HEK293 (cell line): ENCODE measurements around the gene ITPA.

Experiments used
- GLI2 ChIP-seq: fragments of 450-650 bp; formaldehyde crosslinking; IDR thresholded peaks from 2 replicates; pipeline ENCODE4; 2017; ENCODE audit warnings: missing biosample characterization, missing genetic modification characterization, low read depth, borderline replicate concordance
- KLF10 ChIP-seq: fragments of 450-650 bp; IDR thresholded peaks from 2 replicates; pipeline ENCODE4 v1.5.1; 2018; ENCODE audit warnings: missing biosample characterization, mild to moderate bottlenecking, missing genetic modification characterization
- OSR2 ChIP-seq: fragments of 450-650 bp; formaldehyde crosslinking; IDR thresholded peaks from 2 replicates; pipeline ENCODE4 v1.5.1; 2016; ENCODE audit warnings: missing biosample characterization, missing genetic modification characterization
- SP7 ChIP-seq: fragments of 450-650 bp; formaldehyde crosslinking; IDR thresholded peaks from 2 replicates; pipeline ENCODE4 v1.5.1; 2016; ENCODE audit warnings: missing biosample characterization, missing genetic modification characterization
- TCF7L2 ChIP-seq: IDR thresholded peaks from 2 replicates; pipeline ENCODE4 v1.6.1; 2011; ENCODE audit warnings: low read depth, mild to moderate bottlenecking, inconsistent platforms, low read length, moderate library complexity, borderline replicate concordance
- ZFP37 ChIP-seq: fragments of 450-650 bp; formaldehyde crosslinking; IDR thresholded peaks from 2 replicates; pipeline ENCODE4 v1.5.1; 2016; ENCODE audit warnings: missing biosample characterization, missing genetic modification characterization
- ZFP41 ChIP-seq: fragments of 450-650 bp; formaldehyde crosslinking; IDR thresholded peaks from 2 replicates; pipeline ENCODE4 v1.5.1; 2016; ENCODE audit warnings: missing biosample characterization, missing genetic modification characterization, borderline replicate concordance
- ZFP69B ChIP-seq: fragments of 450-650 bp; formaldehyde crosslinking; IDR thresholded peaks from 2 replicates; pipeline ENCODE4 v1.5.1; 2016; ENCODE audit warnings: missing biosample characterization, missing genetic modification characterization
- ZIC2 ChIP-seq: fragments of 450-650 bp; formaldehyde crosslinking; IDR thresholded peaks from 2 replicates; pipeline ENCODE4 v1.5.1; 2016; ENCODE audit warnings: missing biosample characterization, missing genetic modification characterization
- ZNF10 ChIP-seq: fragments of 450-650 bp; formaldehyde crosslinking; IDR thresholded peaks from 2 replicates; pipeline ENCODE4 v1.5.1; 2017; ENCODE audit warnings: missing biosample characterization, missing genetic modification characterization
- ZNF19 ChIP-seq: fragments of 450-650 bp; formaldehyde crosslinking; IDR thresholded peaks from 2 replicates; pipeline ENCODE4; 2016; ENCODE audit warnings: missing biosample characterization, missing genetic modification characterization, low read depth
- ZNF2 ChIP-seq: fragments of 450-650 bp; formaldehyde crosslinking; IDR thresholded peaks from 2 replicates; pipeline ENCODE4 v1.5.1; 2016; ENCODE audit warnings: missing biosample characterization, missing genetic modification characterization
- ZNF211 ChIP-seq: fragments of 450-650 bp; formaldehyde crosslinking; IDR thresholded peaks from 2 replicates; pipeline ENCODE4 v1.5.1; 2016; ENCODE audit warnings: low read depth, missing biosample characterization, missing genetic modification characterization
- ZNF221 ChIP-seq: fragments of 450-650 bp; formaldehyde crosslinking; IDR thresholded peaks from 2 replicates; pipeline ENCODE4 v1.5.1; 2017; ENCODE audit warnings: missing biosample characterization, missing genetic modification characterization, borderline replicate concordance
- ZNF239 ChIP-seq: fragments of 450-650 bp; formaldehyde crosslinking; IDR thresholded peaks from 2 replicates; pipeline ENCODE4 v1.5.1; 2016; ENCODE audit warnings: missing biosample characterization, missing genetic modification characterization
- ZNF24 ChIP-seq: fragments of 450-650 bp; formaldehyde crosslinking; IDR thresholded peaks from 2 replicates; pipeline ENCODE4 v1.5.1; 2016; ENCODE audit warnings: missing biosample characterization, missing genetic modification characterization
- ZNF354C ChIP-seq: fragments of 450-650 bp; formaldehyde crosslinking; IDR thresholded peaks from 2 replicates; pipeline ENCODE4 v1.5.1; 2016; ENCODE audit warnings: missing biosample characterization, missing genetic modification characterization, low read depth, borderline replicate concordance
- ZNF391 ChIP-seq: fragments of 450-650 bp; formaldehyde crosslinking; IDR thresholded peaks from 2 replicates; pipeline ENCODE4 v1.5.1; 2016; ENCODE audit warnings: low read depth, missing biosample characterization, missing genetic modification characterization, borderline replicate concordance
- ZNF426 ChIP-seq: fragments of 450-650 bp; formaldehyde crosslinking; IDR thresholded peaks from 2 replicates; pipeline ENCODE4 v1.5.1; 2017; ENCODE audit warnings: missing biosample characterization, missing genetic modification characterization, mild to moderate bottlenecking, inconsistent platforms, moderate library complexity
- ZNF473 ChIP-seq: fragments of 450-650 bp; formaldehyde crosslinking; IDR thresholded peaks from 2 replicates; pipeline ENCODE4 v1.5.1; 2017; ENCODE audit warnings: missing biosample characterization, missing genetic modification characterization
- ZNF529 ChIP-seq: fragments of 450-650 bp; formaldehyde crosslinking; IDR thresholded peaks from 2 replicates; pipeline ENCODE4 v1.5.1; 2017; ENCODE audit warnings: missing genetic modification characterization, missing biosample characterization; ENCODE audit not compliant: insufficient replicate concordance
- ZNF544 ChIP-seq: fragments of 450-650 bp; formaldehyde crosslinking; IDR thresholded peaks from 2 replicates; pipeline ENCODE4 v1.5.0; 2017; ENCODE audit warnings: missing biosample characterization, missing genetic modification characterization
- ZNF600 ChIP-seq: fragments of 450-650 bp; formaldehyde crosslinking; IDR thresholded peaks from 2 replicates; pipeline ENCODE4 v1.5.1; 2016; ENCODE audit warnings: missing biosample characterization, missing genetic modification characterization
- ZNF624 ChIP-seq: fragments of 450-650 bp; formaldehyde crosslinking; IDR thresholded peaks from 2 replicates; pipeline ENCODE4 v1.5.1; 2017; ENCODE audit warnings: missing biosample characterization, missing genetic modification characterization
- ZNF629 ChIP-seq: fragments of 450-650 bp; formaldehyde crosslinking; IDR thresholded peaks from 2 replicates; pipeline ENCODE4 v1.5.1; 2017; ENCODE audit warnings: missing biosample characterization, missing genetic modification characterization
- ZNF654 ChIP-seq: fragments of 450-650 bp; formaldehyde crosslinking; IDR thresholded peaks from 2 replicates; pipeline ENCODE4 v1.5.1; 2016; ENCODE audit warnings: low read depth, missing biosample characterization, missing genetic modification characterization
- ZNF785 ChIP-seq: fragments of 450-650 bp; formaldehyde crosslinking; IDR thresholded peaks from 2 replicates; pipeline ENCODE4 v1.5.1; 2016; ENCODE audit warnings: missing biosample characterization, missing genetic modification characterization
- TF ChIP-seq, protein P1 (sequence below): fragments of 450-650 bp; formaldehyde crosslinking; IDR thresholded peaks from 2 replicates; pipeline ENCODE4 v1.5.1; 2016; ENCODE audit warnings: missing biosample characterization, missing genetic modification characterization
- TF ChIP-seq, protein P2 (sequence below): fragments of 450-650 bp; formaldehyde crosslinking; IDR thresholded peaks from 2 replicates; pipeline ENCODE4 v1.5.1; 2016; ENCODE audit warnings: missing biosample characterization, missing genetic modification characterization
- TF ChIP-seq, protein P3 (sequence below): fragments of 450-650 bp; formaldehyde crosslinking; IDR thresholded peaks from 2 replicates; pipeline ENCODE4 v1.5.1; 2016; ENCODE audit warnings: missing biosample characterization, missing genetic modification characterization
- TF ChIP-seq, protein P4 (sequence below): fragments of 450-650 bp; formaldehyde crosslinking; IDR thresholded peaks from 2 replicates; pipeline ENCODE4 v1.5.0; 2017; ENCODE audit warnings: missing biosample characterization, missing genetic modification characterization, borderline replicate concordance
- TF ChIP-seq, protein P5 (sequence below): fragments of 450-650 bp; formaldehyde crosslinking; optimal IDR thresholded peaks from 2 replicates; pipeline ENCODE3; 2016; ENCODE audit warnings: missing biosample characterization, mild to moderate bottlenecking, missing genetic modification characterization

The ITPA gene

DNA sequence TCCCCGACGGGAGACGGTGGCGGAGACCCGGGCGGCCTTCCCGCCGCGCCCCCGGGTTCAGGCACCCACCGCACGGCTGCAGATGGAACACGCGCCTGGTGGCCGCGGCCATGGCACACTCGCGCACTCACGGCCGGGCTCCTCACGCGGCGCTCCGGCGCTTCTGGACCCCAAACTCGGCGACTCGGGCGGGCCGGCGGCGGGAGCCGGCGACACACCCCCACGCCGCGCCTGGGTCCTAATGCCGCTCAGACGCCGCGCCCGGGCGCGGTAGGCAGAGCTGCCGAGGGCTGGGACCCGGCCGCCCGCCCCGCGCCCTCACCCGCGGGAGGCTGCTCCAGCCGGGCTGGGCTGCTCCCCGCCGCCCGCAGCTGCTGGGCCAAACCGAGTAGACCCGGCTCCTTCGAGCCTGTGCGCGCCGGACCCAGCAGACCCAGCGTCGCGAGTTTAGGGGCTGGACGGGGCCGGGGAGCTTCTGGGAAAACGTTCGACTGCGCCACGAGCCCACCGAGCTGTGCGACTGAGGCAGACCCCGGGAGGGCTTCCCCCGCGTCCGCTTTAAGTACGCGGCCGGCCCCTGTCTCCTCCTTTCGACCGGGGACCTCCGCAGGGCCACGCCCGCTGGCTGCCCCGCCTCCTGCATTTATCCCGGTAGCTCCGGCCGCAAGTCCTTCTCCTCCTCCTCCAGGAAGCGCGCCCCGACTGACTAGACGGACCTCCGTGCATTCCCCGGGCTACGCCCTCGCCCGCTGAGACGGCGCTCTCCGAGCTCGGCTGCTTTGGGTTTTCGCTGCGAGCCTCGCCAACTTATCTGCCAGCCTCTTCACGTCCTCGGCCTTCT is 29.9 kb downstream of the ITPA start, which contains the start of gene SLC4A11 (continued):
- TF ChIP-seq TCF7L2 (no peak), ZNF654 (tag by site-specific recombination) (no peak), ZNF391 (tag by site-specific recombination) (no peak), ZNF600 (tag by site-specific recombination) (peak; percentile 21; the same call in 1 of the 2 replicates), ZNF211 (tag by site-specific recombination) (no peak), ZNF2 (tag by site-specific recombination) (no peak), ZFP37 (tag by site-specific recombination) (no peak), ZNF624 (tag by site-specific recombination) (no peak), ZNF24 (peak; percentile 57; the same call in 1 of the 2 replicates), OSR2 (tag by site-specific recombination) (0 out of 2 replicates have a peak, but pooled peaks have one; percentile 31), ZNF10 (tag by site-specific recombination) (no peak), ZIC2 (tag by site-specific recombination) (no peak), ZNF19 (tag by site-specific recombination) (no peak), ZNF354C (tag by site-specific recombination) (no peak), ZNF426 (tag by site-specific recombination) (no peak), ZNF544 (tag by site-specific recombination) (no peak), ZNF221 (no peak), KLF10 (tag by site-specific recombination) (peak; percentile 99), ZFP69B (tag by site-specific recombination) (peak; percentile 95), GLI2 (no peak), SP7 (tag by site-specific recombination) (peak; percentile 28; the same call in 1 of the 2 replicates), ZNF473 (no peak), ZNF629 (tag by site-specific recombination) (0 out of 2 replicates have a peak, but pooled peaks have one; percentile 29), ZNF239 (no peak), ZFP41 (tag by site-specific recombination) (no peak), ZNF529 (no peak), ZNF785 (tag by site-specific recombination) (no peak)
- TF ChIP-seq, protein P1, sequence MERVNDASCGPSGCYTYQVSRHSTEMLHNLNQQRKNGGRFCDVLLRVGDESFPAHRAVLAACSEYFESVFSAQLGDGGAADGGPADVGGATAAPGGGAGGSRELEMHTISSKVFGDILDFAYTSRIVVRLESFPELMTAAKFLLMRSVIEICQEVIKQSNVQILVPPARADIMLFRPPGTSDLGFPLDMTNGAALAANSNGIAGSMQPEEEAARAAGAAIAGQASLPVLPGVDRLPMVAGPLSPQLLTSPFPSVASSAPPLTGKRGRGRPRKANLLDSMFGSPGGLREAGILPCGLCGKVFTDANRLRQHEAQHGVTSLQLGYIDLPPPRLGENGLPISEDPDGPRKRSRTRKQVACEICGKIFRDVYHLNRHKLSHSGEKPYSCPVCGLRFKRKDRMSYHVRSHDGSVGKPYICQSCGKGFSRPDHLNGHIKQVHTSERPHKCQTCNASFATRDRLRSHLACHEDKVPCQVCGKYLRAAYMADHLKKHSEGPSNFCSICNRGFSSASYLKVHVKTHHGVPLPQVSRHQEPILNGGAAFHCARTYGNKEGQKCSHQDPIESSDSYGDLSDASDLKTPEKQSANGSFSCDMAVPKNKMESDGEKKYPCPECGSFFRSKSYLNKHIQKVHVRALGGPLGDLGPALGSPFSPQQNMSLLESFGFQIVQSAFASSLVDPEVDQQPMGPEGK (tag by site-specific recombination) = 0 out of 2 replicates have a peak, but pooled peaks have one; percentile 4
- TF ChIP-seq, protein P2, sequence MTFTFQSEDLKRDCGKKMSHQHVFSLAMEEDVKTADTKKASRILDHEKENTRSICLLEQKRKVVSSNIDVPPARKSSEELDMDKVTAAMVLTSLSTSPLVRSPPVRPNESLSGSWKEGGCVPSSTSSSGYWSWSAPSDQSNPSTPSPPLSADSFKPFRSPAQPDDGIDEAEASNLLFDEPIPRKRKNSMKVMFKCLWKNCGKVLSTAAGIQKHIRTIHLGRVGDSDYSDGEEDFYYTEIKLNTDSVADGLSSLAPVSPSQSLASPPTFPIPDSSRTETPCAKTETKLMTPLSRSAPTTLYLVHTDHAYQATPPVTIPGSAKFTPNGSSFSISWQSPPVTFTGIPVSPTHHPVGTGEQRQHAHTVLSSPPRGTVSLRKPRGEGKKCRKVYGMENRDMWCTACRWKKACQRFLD = no peak
- TF ChIP-seq, protein P3, sequence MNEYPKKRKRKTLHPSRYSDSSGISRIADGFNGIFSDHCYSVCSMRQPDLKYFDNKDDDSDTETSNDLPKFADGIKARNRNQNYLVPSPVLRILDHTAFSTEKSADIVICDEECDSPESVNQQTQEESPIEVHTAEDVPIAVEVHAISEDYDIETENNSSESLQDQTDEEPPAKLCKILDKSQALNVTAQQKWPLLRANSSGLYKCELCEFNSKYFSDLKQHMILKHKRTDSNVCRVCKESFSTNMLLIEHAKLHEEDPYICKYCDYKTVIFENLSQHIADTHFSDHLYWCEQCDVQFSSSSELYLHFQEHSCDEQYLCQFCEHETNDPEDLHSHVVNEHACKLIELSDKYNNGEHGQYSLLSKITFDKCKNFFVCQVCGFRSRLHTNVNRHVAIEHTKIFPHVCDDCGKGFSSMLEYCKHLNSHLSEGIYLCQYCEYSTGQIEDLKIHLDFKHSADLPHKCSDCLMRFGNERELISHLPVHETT (tag by site-specific recombination) = no peak
- TF ChIP-seq, protein P4, sequence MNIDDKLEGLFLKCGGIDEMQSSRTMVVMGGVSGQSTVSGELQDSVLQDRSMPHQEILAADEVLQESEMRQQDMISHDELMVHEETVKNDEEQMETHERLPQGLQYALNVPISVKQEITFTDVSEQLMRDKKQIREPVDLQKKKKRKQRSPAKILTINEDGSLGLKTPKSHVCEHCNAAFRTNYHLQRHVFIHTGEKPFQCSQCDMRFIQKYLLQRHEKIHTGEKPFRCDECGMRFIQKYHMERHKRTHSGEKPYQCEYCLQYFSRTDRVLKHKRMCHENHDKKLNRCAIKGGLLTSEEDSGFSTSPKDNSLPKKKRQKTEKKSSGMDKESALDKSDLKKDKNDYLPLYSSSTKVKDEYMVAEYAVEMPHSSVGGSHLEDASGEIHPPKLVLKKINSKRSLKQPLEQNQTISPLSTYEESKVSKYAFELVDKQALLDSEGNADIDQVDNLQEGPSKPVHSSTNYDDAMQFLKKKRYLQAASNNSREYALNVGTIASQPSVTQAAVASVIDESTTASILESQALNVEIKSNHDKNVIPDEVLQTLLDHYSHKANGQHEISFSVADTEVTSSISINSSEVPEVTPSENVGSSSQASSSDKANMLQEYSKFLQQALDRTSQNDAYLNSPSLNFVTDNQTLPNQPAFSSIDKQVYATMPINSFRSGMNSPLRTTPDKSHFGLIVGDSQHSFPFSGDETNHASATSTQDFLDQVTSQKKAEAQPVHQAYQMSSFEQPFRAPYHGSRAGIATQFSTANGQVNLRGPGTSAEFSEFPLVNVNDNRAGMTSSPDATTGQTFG (tag by site-specific recombination) = no peak
- TF ChIP-seq, protein P5, sequence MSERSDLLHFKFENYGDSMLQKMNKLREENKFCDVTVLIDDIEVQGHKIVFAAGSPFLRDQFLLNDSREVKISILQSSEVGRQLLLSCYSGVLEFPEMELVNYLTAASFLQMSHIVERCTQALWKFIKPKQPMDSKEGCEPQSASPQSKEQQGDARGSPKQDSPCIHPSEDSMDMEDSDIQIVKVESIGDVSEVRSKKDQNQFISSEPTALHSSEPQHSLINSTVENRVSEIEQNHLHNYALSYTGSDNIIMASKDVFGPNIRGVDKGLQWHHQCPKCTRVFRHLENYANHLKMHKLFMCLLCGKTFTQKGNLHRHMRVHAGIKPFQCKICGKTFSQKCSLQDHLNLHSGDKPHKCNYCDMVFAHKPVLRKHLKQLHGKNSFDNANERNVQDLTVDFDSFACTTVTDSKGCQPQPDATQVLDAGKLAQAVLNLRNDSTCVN (tag by site-specific recombination) = peak; percentile 76
